H9 (cell line): ENCODE measurements around the gene MFN2. TPM values are rescaled to one million over a fixed set of nuclear protein-coding genes. Genes with fewer than 3 reads are reported as not detected.

Source experiments
- DNase-seq: peaks from one replicate; pipeline ENCODE4 v3.0.0-alpha.2; 2017
- H2AFZ ChIP-seq: one replicate; pipeline ENCODE4 v1.6.1; 2013; ENCODE audit warnings: mild to moderate bottlenecking, low read length, control low read depth, moderate library complexity
- H2AK5ac ChIP-seq: 2 replicates; pipeline ENCODE4 v1.6.1; 2013; ENCODE audit warnings: low read length, control low read depth, mixed read lengths; ENCODE audit not compliant: insufficient read length
- H2BK120ac ChIP-seq: one replicate; pipeline ENCODE4 v1.6.1; 2013; ENCODE audit warnings: low read depth, mild to moderate bottlenecking, low read length, control low read depth, inconsistent platforms; ENCODE audit not compliant: poor library complexity, severe bottlenecking
- H2BK12ac ChIP-seq: 2 replicates; pipeline ENCODE4 v1.6.1; 2013; ENCODE audit warnings: low read length, control low read depth, mixed read lengths, low read depth; ENCODE audit not compliant: insufficient read length
- H2BK15ac ChIP-seq: 2 replicates; pipeline ENCODE4 v1.6.1; 2013; ENCODE audit warnings: low read depth, low read length, control low read depth
- H2BK20ac ChIP-seq: one replicate; pipeline ENCODE4 v1.6.1; 2013; ENCODE audit warnings: low read depth, mild to moderate bottlenecking, low read length, control low read depth, inconsistent platforms; ENCODE audit not compliant: poor library complexity, severe bottlenecking
- H2BK5ac ChIP-seq: 2 replicates; pipeline ENCODE4 v1.6.1; 2013; ENCODE audit warnings: low read length, control low read depth, mixed read lengths; ENCODE audit not compliant: insufficient read length
- H3K14ac ChIP-seq: 2 replicates; pipeline ENCODE4 v1.6.1; 2013; ENCODE audit warnings: low read length, control low read depth; ENCODE audit not compliant: insufficient read depth
- H3K18ac ChIP-seq: 2 replicates; pipeline ENCODE4 v1.6.1; 2013; ENCODE audit warnings: low read depth, mild to moderate bottlenecking, mixed read lengths, low read length, control low read depth; ENCODE audit not compliant: insufficient read length
- H3K23ac ChIP-seq: 2 replicates; pipeline ENCODE4 v1.6.1; 2013; ENCODE audit warnings: low read length, control low read depth, mixed read lengths, low read depth; ENCODE audit not compliant: insufficient read length
- H3K23me2 ChIP-seq: 2 replicates; pipeline ENCODE4 v1.6.1; 2013; ENCODE audit warnings: low read depth, mild to moderate bottlenecking, mixed read lengths, low read length, control low read depth; ENCODE audit not compliant: insufficient read length, poor library complexity, severe bottlenecking
- H3K27ac ChIP-seq: 2 replicates; pipeline ENCODE4 v1.5.1; 2013; ENCODE audit warnings: low read length, control low read depth, mixed read lengths, low read depth; ENCODE audit not compliant: insufficient read length
- H3K27me3 ChIP-seq: 2 replicates; pipeline ENCODE4 v1.6.1; 2013; ENCODE audit warnings: low read length, control low read depth, inconsistent platforms; ENCODE audit not compliant: insufficient read depth
- H3K4ac ChIP-seq: 2 replicates; pipeline ENCODE4 v1.6.1; 2013; ENCODE audit warnings: low read depth, mild to moderate bottlenecking, control low read depth, inconsistent platforms, low read length, moderate library complexity
- H3K4me1 ChIP-seq: 2 replicates; pipeline ENCODE4 v1.6.1; 2013; ENCODE audit warnings: low read length, control low read depth, inconsistent platforms; ENCODE audit not compliant: insufficient read depth
- H3K4me2 ChIP-seq: 2 replicates; pipeline ENCODE4 v1.6.1; 2013; ENCODE audit warnings: low read length, control low read depth, mixed read lengths; ENCODE audit not compliant: insufficient read length, insufficient read depth
- H3K56ac ChIP-seq: 2 replicates; pipeline ENCODE4 v1.6.1; 2013; ENCODE audit warnings: low read depth, mild to moderate bottlenecking, mixed read lengths, low read length, control low read depth; ENCODE audit not compliant: insufficient read length
- H3K79me1 ChIP-seq: 2 replicates; pipeline ENCODE4 v1.6.1; 2013; ENCODE audit warnings: low read depth, mild to moderate bottlenecking, moderate library complexity, low read length, control low read depth, inconsistent platforms; ENCODE audit not compliant: insufficient read depth, poor library complexity, severe bottlenecking
- H3K79me2 ChIP-seq: 2 replicates; pipeline ENCODE4 v1.6.1; 2013; ENCODE audit warnings: low read length, control low read depth, inconsistent platforms; ENCODE audit not compliant: insufficient read depth
- H3K9ac ChIP-seq: 2 replicates; pipeline ENCODE4 v1.6.1; 2013; ENCODE audit warnings: low read length, control low read depth, mixed read lengths; ENCODE audit not compliant: insufficient read length; ENCODE audit errors: extremely low read depth
- H3K9me3 ChIP-seq: one replicate; pipeline ENCODE4 v1.6.1; 2013; ENCODE audit warnings: low read depth, low read length, inconsistent platforms; ENCODE audit not compliant: control insufficient read depth
- H3T11ph ChIP-seq: one replicate; pipeline ENCODE4 v1.6.1; 2013; ENCODE audit warnings: mild to moderate bottlenecking, low read length, control low read depth, inconsistent platforms
- H4K20me1 ChIP-seq: one replicate; pipeline ENCODE4 v1.6.1; 2013; ENCODE audit not compliant: control insufficient read depth, insufficient read length, insufficient read depth
- H4K5ac ChIP-seq: 2 replicates; pipeline ENCODE4 v1.6.1; 2013; ENCODE audit warnings: low read depth, mild to moderate bottlenecking, mixed read lengths, low read length, control low read depth; ENCODE audit not compliant: insufficient read length
- H4K8ac ChIP-seq: replicated peaks from 2 replicates; pipeline ENCODE4 v1.6.1; 2013; ENCODE audit warnings: low read length, control low read depth, mixed read lengths, low read depth; ENCODE audit not compliant: insufficient read length
- H4K91ac ChIP-seq: 2 replicates; pipeline ENCODE4 v1.6.1; 2013; ENCODE audit warnings: low read depth, mild to moderate bottlenecking, moderate library complexity, mixed read lengths, low read length, control low read depth; ENCODE audit not compliant: insufficient read length
- H3K27ac Mint-ChIP-seq, 3 experiments: 2 replicates in 2 of 3; 3 replicates in 1 of 3; pipeline ENCODE4 v1.8.0; 2020 to 2021; ENCODE audit warnings: mixed read lengths in 3 of 3, mild to moderate bottlenecking in 1 of 3, moderate library complexity in 1 of 3
- H3K27me3 Mint-ChIP-seq: 2 replicates; pipeline ENCODE4 v1.8.0; 2021; ENCODE audit warnings: low read depth, mild to moderate bottlenecking, moderate library complexity, mixed read lengths
- H3K36me3 Mint-ChIP-seq, 3 experiments: 2 replicates in 2 of 3; 3 replicates in 1 of 3; pipeline ENCODE4 v1.8.0; 2020 to 2021; ENCODE audit warnings: low read depth in 3 of 3, mixed read lengths in 3 of 3; ENCODE audit not compliant: insufficient read depth in 1 of 3
- H3K4me1 Mint-ChIP-seq, 2 experiments: 2 replicates each; pipeline ENCODE4 v1.8.0; 2020; ENCODE audit warnings: mixed read lengths in 2 of 2
- H3K4me3 Mint-ChIP-seq, 2 experiments: 2 replicates in 1 of 2; 3 replicates in 1 of 2; pipeline ENCODE4 v1.8.0; 2020 to 2021; ENCODE audit warnings: mild to moderate bottlenecking in 2 of 2, mixed read lengths in 2 of 2, moderate library complexity in 1 of 2
- H3K9me3 Mint-ChIP-seq, 2 experiments: 2 replicates in 1 of 2; 3 replicates in 1 of 2; pipeline ENCODE4 v1.8.0; 2020; ENCODE audit warnings: mild to moderate bottlenecking in 2 of 2, mixed read lengths in 2 of 2, moderate library complexity in 1 of 2
- CTCF ChIP-seq: fragments of 200-600 bp; sonication (generic); conservative IDR thresholded peaks from 3 replicates; pipeline ENCODE4 v1.8.0; 2021; ENCODE audit warnings: antibody characterized with exemption, mild to moderate bottlenecking
- WGBS: extraction: QIAGEN DNeasy Blood & Tissue Kit; methylation state at CpG from one replicate; pipeline ENCODE4 v1.1.7; 2013; ENCODE audit warnings: missing lambda C conversion rate, low lambda C conversion rate, mixed read lengths; ENCODE audit not compliant: insufficient read length; ENCODE audit errors: extremely low coverage; 5-methylcytosine and 5-hydroxymethylcytosine counted together
- total RNA-seq: library from RNA; stranded (reverse); gene quantifications from 2 replicates; pipeline ENCODE4 v1.2.1, GENCODE V29; 2021

MFN2 gene
- total RNA-seq, 1 experiment from 2014 or later, result 61.4 TPM

- no peak overlapping the region for H4K91ac ChIP-seq
- no peak overlapping the region for H2BK12ac ChIP-seq
- peaks cover 6 to 10% of the 10 kb centered on the region in 2 experiments; a peak in 3 of 5 replicates for H3K9me3 Mint-ChIP-seq
- no peak overlapping the region for H4K5ac ChIP-seq
- H2BK120ac ChIP-seq, result no peak overlapping the region
- H3K36me3 Mint-ChIP-seq, result peaks cover 69 to 96% (median 85%) of the 10 kb centered on the region in 3 experiments
- DNase-seq, result no peak
- WGBS, result no CpG with 5 or more reads among the region's 12 CpGs
- H3K23ac ChIP-seq, result no peak overlapping the region
- H2AK5ac ChIP-seq, result no peak overlapping the region
- H4K20me1 ChIP-seq, result no peaks in the 10 kb centered on the region
- no peak overlapping the region for H3K4me3 Mint-ChIP-seq
- H3K4me1 Mint-ChIP-seq, result no peaks in the 10 kb centered on the region
- no peak overlapping the region for H3K9ac ChIP-seq
- H3K4me2 ChIP-seq, result no peak overlapping the region
- no peak overlapping the region for H2BK5ac ChIP-seq
- no peaks in the 10 kb centered on the region for H3K79me2 ChIP-seq
- H3K56ac ChIP-seq, result no peak overlapping the region
- no peak overlapping the region for H2BK15ac ChIP-seq
- H3K27ac ChIP-seq, result no peak overlapping the region
- H3K4ac ChIP-seq, result no peak overlapping the region
- no peaks in the 10 kb centered on the region for H3K4me1 ChIP-seq
- no peak for TF ChIP-seq CTCF
- no peaks in the 10 kb centered on the region for H3K27me3 Mint-ChIP-seq
- H2AFZ ChIP-seq, result no peak overlapping the region
- no peak overlapping the region for H3K27ac Mint-ChIP-seq
- no peaks in the 10 kb centered on the region for H3K79me1 ChIP-seq
- H3K18ac ChIP-seq, result no peak overlapping the region
- H3K9me3 ChIP-seq, result no peaks in the 10 kb centered on the region
- no peak overlapping the region for H3T11ph ChIP-seq
- no peaks in the 10 kb centered on the region for H3K27me3 ChIP-seq
- no peak overlapping the region for H3K14ac ChIP-seq
- H3K23me2 ChIP-seq, result no peaks in the 10 kb centered on the region
- H2BK20ac ChIP-seq, result no peak overlapping the region
- no peak overlapping the region for H4K8ac ChIP-seq
These were observed 23.5 kb downstream of the MFN2 start for GRCh38 chr1:12003762-12004161.
